ENCODE measurements around the gene CIT.

- TF ChIP-seq CTCF (IDR thresholded peaks at IDR 0.05) (no peak), POLR2A (IDR thresholded peaks at IDR 0.05) (no peak)
Measured at GRCh38 chr12:119705182-119705581, 171.9 kb downstream of the CIT start.
